Measurements from ENCODE around the gene PDZD7.

PDZD7 gene

DNA sequence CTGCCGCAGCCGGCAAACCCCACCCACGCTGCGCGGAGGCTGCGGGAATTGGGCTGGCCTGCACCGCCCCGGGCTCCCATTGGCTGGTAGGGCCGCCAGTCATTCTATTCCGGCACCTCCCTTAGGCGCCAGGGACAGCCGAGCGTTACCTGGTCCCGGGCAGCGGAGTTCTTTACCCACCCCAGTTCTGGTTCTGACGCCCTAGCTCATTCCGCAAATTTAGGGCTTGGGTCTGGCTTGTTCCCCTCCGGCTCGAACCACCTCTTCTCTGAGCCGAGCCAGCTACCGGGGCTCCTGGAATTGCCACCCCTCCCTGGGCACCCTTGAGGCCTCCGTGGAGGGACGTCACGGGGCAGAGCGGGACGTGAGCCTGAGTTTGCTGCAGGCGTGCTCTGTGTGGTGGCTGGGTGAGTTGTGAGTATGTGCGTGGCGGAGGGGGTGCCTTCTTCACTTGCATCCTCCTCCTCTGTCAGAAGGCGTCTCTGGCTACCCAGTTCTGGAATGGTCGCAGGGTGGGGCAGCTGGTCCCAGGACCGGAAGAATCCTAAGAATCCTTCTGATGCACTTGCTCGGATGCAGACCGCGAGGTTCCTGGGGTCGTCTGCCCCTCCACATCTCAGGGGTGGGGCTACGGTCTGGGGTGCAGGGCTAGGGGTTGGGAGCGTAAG is at the start of gene PDZD7, which contains the start of gene SFXN3:
PDZD7 (minus strand) TSS at position 2 of the 668 bp plus-strand sequence. CDS start 910 bp downstream, outside the sequence.
SFXN3 (plus strand) TSS at position 107 of the 668 bp plus-strand sequence. CDS start 3,461 bp downstream, outside the sequence.
- DNase-seq (ENCODE audit: low read depth): peak; percentile 81

DNA sequence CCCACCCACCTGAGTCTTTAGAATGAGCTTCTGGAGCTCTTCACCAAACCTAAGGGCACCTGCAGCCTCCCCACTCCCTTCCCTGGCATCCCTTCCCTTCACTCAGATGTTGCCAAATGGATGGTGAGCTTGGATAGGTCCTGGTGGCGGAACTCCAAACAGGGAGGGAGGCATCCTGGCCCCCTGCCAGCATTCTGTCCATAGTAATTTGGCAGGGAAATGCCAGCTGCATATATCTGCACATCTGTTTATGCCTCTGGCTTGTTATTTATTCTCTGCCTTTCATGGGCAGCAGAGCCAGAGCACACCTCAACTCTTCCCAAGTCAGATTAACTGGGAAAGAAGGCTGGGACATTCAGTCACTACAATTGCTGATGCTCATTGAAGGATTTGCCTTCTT is 48.9 kb upstream of the PDZD7 start:
- no peak for DNase-seq (ENCODE audit: low read depth)

DNA sequence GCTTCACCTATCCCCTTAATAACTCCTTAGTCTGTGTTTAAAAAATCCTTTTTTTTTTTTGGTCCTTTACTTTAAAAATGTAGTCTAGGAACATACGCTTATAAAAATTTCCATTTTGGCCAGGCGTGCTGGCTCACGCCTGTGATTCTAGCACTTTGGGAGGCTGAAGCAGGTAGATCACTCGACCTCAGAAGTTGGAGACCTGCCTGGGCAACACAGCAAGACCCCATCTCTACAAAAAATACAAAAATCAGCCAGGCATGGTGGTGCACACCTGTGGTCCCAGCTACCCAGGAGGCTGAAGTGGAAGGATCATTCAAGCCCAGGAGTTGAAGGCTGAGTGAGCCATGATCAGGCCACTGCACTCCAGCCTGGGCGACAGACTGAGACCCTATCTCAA is 45.7 kb upstream of the PDZD7 start:
- no peak for DNase-seq (ENCODE audit: low read depth)

DNA sequence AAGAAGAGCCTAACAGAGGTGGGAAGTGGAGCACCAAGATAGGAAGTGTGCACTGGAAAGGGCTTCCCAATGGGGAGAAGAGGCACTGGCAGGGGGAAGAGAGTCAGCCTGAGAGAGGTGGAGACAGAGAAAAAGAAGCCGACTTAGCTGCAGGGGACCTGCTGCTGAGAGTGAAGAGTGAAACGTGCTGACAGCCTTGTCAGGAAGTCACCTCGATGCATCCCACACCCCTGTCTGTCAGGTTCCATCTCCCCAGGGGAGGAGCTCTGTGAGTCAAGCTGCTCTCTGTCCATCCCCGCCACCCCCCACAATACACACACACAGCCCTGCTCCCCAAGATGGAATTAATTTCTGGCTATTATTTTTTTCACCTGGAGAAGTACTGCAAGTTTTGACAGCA is 44.8 kb upstream of the PDZD7 start:
- DNase-seq (ENCODE audit: low read depth): no peak

DNA sequence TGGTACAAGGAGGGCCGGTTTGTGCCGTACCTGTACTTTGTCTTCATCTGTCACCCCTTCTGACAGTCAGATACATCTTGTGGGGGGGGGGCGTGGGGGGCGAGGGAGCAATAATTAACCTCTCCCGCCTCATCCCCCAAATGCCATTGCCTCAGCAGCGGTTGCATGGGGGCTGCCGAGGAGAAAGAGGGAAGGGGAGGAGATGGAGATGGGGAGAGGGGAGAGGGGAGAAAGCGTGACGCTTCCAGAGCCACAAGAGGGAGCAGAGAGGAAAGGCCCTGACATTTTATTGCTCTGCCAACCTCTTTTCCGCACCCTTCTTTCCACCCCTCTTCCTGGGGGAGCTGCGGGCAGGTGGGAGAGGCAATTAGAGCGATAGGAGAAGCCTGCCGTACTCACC is 42.7 kb upstream of the PDZD7 start:
- DNase-seq (ENCODE audit: low read depth): no peak

DNA sequence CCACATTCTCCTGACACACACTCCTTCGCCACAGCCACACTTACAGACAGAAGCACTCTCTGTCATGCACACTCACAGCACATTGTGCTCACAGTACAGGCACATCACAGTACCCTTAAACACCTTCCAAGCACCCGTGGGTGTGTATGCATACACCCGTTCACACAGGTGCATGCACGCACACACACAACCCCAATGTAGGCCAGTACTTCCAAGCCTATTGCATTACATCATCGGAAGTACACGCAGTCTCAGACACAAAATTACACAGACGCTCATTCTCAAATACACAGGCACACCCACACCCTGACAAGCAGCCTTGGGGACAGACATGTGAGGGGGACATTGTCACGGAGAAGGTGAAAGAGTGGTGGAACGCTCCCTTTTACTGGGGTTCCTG is 42.0 kb upstream of the PDZD7 start:
- no peak for DNase-seq (ENCODE audit: low read depth)

DNA sequence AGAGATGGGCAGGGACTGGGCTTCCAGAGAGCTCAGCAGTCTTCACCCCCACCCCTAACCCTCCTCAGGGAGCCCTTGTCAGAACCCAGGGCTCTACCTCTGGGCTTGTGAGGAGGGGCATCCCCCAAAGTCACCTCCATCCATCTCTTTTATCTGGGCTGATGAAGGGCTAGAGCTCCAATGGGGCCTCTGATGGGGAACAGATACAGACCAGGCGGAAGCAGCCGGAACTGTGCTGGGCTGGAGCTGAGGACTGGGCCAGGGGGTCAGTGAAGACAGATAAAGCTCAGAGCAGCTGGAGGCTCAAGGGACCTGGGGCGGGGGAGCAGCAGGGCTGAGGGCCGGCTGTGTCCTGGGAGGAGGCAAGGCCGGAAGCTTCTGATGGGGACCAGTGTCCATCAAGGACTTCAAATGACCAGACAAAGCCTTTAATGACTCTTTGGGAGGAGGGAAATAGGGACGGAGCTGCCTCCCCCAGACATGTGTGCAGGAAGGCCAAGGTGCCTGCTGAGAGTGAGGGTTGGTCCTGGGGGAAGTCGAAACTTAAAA is 41.0 kb upstream of the PDZD7 start:
- no peak for DNase-seq (ENCODE audit: low read depth)

DNA sequence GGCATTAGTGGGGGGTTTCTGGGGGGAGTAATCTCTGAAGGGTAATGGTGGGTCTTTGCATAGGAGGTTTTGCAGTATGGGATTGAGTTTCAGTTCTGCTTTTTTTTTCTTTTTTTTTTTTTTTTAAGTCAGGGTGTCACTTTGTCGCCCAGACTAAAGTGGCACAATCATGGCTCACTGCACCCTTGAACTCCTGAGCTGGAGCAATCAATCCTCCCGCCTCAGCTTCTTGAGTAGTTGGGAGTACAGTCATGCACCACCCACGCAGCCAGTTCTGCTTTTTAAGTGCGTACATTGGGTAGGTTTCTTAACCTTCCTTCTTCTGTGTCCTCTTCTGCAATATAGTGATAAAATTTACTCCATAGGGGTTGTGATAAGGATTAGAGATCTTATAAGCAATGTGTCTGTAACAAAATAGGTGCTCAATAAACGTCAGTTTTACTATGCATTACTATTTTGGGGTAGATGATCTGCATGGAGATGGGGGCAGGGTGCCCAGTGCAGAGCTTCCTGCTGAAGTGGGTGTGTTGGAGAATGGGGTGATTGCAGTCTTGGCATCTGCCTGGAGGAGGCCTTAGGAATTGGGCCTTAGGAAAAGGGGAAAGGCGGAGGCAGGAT is 40.4 kb upstream of the PDZD7 start:
- no peak for DNase-seq (ENCODE audit: low read depth)

DNA sequence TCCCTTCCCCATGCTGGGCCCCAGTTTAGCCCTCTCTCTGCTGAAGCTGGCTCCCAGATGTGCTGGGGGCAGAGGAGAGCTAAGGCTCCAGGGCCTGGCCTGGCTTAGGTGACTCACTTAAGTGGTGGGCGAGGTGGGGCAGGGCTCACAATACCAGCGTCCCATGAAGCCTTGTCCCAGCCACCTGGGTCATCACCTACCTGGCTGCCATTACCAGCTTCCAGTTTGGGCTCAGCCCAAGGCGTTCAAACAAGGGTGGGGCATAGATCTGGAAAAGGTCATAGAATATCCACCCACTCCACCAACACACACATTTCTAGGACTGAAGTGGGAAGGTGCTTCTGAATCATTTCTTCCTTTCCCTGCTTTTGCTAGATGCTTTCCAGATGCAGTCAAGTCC is 39.2 kb upstream of the PDZD7 start:
- DNase-seq (ENCODE audit: low read depth): no peak

DNA sequence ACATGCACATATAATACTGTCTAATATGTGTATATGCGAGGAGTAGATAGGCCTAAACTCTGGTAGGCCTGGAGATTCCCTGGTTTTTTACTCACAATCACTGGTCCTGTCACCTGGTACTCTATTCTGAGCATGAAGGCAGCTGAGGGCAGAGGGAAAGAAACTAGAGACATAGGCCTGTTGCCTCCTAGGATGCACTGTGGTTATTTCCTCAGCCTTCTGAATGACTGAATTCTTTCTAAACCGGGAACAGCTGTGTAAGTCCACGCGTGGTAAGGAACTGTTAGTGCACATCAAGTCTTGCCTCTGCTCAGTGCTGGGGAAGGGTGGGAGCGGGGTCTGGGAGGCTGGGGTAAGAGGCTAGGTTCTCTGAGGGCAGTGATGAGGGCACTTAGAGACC is 38.5 kb upstream of the PDZD7 start:
- DNase-seq (ENCODE audit: low read depth): no peak

DNA sequence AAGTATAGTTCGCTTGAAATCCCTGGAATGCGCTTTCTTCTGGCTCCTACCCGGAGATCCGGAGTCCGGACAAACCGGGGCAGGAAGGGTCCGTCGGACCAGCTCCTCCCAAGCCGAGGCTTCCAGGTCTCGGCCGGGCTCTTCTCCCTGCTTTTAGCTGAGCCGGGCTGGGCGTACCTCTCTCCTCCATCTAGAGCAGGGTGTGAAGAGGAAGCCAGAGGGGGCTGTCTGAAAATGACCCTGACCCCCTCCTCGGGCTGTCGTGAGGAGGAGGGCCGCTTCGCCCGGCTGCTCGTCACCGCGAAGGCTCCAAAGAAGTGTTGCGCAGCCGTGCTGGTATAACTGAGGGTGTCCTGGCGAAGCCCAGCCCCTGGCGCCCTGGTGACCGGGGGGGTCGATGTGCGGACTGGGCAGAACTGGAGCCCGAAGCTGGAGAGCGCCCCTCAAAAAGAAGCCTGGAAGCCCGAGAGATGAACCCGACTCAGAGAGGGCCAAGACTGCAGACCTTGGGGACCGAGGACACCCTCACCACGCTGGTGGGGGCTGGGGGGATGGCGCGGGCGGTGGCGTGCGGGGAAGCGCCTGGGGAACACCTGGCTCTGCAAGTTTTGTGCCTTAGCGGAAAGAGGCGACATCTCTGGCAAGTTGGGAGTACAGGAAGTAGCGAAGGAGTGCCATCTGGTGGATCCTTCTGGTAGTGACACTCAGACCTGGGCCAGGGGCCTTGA is 36.6 kb upstream of the PDZD7 start:
- DNase-seq (ENCODE audit: low read depth): peak; percentile 78

DNA sequence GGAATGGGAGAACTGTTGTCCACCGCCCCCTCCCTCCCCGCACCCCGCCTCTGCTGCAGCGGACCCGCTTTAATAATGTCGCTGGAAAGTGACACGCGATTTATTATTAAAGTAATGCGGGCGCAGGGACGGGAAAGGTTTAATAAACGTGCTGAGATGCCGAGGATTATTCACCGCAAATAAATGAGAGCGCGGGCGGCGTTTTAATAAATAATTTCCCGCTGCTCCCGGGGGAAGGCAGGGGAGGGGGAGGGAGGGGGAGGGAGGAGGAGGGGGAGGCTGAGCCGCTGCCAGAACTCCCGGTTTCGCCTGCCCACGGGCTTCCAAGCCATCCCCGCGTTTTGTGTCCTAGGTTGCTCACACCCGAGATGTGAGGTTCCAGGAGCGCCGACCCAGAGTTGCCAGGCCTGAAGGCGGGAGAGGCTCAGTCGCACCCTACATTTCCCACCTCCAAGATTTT is 36.0 kb upstream of the PDZD7 start:
- DNase-seq (ENCODE audit: low read depth): no peak

DNA sequence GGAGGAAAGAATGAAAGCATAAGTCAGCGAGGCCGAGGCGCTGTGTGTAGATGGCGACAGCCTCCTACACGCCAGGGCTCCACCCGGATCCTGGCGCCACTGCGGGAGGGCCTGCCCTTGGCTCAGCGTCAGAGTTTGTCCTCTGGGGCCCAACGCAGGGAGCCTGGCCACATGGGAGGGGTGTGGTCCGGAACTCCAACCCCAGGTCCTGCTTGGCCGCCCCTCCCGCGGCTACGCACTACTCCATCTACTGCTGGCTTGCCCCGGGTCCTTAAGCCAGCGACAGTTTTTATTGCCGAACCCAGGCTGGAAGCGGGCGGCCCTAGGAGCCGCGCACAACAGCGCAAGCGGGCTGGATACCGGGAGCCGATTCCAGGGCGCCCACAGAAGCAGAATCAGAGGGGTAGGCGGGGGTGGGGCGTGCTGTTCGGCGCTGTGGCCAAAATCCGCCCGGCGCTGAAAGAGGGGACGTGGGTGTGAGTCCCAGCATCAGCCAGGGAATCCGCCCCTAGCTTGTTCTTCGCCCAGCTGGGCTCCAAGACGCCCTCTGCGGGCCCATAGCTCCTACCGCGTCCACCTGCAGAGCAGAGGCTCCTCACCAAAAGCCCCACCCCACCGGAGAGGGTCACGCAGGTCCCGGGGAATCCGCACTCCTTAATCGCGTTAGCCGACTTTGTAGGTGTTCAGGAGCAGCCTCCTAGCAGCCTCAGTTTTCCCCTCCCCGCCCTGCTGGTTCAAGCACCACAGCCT is 35.4 kb upstream of the PDZD7 start:
- peak; percentile 70 for DNase-seq (ENCODE audit: low read depth)

DNA sequence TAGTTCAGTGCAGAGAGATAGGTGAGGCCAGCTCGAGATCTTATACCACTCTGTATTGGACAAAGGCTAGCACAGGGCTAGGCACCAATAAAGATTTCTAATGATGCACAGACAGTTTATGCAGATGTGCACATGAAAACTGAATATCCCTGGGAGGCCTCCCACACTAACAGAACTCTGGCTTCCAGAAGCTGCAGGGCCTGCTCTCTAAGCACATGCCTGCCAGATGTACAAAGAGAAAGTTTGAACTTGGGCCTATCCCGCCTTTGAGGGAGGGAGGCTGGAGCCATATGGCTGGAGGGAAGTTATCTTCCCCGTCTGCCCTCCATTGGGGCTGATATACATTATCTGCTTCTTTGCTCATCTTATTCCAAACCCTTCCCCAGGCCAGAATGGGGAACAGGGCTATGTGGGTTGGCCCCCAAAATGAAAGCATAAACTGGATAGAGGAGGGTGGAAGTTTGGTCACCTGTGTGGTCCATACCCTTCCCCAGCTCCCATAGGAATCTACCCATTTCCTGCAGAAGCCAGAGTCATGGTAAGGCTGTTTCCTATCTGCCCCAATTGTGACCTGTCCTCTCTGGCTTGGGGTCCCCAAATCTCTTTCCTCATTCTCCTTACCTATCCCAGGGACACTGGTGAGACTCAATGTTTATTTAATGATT is 34.7 kb upstream of the PDZD7 start:
- DNase-seq (ENCODE audit: low read depth): no peak

DNA sequence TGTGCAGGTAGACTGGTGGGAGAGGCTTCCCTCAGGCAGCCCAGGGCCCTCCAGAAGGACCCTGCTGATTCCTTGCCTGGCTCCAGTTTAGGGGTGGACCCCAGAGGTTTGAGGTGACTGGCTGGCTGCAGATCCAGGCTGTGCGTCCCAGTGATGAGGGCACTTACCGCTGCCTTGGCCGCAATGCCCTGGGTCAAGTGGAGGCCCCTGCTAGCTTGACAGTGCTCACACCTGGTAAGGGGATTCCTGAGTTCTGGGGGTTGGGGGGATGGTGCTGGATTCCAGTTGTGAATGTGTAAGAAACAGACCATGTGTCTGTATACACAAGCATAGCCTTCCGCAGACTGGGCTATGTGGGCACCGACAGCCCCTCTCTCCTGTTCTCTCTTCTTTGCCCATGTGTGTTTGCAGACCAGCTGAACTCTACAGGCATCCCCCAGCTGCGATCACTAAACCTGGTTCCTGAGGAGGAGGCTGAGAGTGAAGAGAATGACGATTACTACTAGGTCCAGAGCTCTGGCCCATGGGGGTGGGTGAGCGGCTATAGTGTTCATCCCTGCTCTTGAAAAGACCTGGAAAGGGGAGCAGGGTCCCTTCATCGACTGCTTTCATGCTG is 33.6 kb upstream of the PDZD7 start:
- DNase-seq (ENCODE audit: low read depth): no peak

DNA sequence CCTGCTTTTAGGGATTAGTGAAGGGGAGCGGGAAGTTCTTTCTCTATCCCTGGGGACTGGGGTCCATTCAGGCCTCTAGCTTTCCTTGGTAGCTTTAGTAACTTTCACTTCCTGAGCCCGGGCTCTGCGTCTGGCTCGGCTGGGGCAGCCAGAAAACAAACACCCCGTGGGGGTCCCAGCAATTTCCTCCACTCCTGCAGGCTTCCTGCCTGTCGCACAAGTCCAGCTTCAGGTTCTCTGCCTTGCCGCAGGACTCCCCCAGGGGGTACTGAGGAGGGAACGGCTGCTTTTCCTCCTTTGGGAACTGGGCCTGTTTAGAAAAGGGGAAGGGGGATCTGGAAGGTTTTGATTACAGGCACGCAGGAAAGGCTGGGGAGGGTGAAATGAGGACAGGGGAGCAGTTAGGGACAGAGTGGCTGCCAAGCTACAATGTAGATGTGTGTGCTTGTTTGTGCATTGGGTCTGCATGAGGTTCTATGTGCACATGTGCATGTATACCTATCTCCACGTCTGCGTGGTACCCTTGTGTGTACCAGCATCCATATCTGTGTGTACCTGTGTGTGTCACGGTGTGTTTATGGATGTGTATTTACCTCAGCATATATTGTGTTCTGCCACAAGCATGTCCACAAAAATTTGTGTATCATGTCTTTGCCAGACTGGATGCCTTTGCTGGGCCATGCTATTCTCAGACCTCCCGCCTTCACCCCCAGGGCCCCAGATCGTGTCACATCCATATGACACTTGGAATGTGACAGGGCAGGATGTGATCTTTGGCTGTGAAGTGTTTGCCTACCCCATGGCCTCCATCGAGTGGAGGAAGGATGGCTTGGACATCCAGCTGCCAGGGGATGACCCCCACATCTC is 32.9 kb upstream of the PDZD7 start:
- DNase-seq (ENCODE audit: low read depth): no peak

DNA sequence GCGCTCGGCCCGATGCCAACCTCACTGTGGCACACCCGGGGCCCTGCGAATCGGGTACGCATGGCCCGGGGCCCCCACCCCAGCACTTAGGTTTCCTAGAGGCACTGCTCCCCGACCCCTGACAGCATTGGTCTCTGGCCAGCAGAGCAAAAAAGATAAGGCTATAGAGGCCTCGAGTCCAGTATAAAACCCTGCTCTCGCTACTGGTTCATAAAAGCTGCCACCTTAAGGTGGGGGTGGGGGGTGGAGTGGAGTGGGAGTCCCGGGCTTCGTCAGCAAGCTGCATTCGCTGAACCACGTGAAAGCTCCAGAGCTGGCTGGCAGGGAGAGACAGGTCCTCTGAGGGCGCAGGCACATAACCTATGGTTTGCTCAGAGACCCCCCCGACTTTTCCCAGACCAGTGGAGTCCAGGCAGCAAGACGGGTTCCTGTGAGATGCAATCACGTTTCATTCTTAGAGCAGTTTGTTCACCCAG is 32.2 kb upstream of the PDZD7 start:
- no peak for DNase-seq (ENCODE audit: low read depth)

DNA sequence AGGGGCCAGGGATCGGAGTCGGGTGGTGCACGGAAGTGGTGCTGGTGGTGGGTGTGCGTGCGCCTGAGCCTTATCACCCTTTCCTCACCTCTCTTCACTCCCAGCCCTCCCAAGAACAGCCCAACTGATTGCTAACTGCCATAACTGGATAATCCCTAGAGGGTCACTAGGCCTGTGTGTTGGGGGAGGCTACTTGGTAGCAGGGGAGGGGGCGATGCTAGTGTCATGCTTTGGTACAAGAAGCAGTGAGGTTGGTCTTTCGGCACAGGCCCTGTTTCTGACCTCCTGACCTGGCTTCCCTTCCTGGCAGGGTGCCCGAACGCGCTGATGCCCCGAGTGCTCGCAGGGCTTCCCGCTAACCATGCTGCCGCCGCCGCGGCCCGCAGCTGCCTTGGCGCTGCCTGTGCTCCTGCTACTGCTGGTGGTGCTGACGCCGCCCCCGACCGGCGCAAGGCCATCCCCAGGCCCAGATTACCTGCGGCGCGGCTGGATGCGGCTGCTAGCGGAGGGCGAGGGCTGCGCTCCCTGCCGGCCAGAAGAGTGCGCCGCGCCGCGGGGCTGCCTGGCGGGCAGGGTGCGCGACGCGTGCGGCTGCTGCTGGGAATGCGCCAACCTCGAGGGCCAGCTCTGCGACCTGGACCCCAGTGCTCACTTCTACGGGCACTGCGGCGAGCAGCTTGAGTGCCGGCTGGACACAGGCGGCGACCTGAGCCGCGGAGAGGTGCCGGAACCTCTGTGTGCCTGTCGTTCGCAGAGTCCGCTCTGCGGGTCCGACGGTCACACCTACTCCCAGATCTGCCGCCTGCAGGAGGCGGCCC is 31.5 kb upstream of the PDZD7 start:
- peak; percentile 56 for DNase-seq (ENCODE audit: low read depth)

DNA sequence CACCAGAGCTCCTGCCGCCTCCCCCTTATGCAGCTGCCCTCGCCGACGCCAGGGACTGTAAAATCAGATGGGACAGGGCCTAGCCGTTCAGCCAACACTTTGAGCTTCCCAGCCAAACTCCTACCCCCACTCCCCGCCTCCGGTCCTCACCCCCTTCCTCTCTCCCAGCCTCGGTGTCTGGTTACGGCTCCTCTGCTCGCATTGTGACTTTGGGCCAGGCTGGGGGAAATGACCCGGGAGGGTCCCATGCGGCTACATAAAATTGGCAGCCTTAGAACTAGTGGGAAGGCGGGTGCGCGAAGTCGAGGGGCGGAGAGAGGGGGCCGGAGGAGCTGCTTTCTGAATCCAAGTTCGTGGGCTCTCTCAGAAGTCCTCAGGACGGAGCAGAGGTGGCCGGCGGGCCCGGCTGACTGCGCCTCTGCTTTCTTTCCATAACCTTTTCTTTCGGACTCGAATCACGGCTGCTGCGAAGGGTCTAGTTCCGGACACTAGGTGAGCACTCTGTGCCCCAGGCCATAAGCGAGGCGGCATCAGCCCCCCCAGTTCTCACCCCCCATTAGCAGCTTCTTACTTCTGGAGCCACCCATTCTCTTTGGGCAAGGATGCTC is 30.8 kb upstream of the PDZD7 start, which contains the start of gene KAZALD1:
KAZALD1 (plus strand) TSS at position 366 of the 608 bp plus-strand sequence. CDS start 604 bp downstream, outside the sequence.
- DNase-seq (ENCODE audit: low read depth): no peak
